ENCODE results near the gene TMEM44. TPM values are rescaled to one million over a fixed set of nuclear protein-coding genes. Genes with fewer than 3 reads are reported as not detected.
A peak's percentile ranks its signal among the peaks of the same experiment; 100 is the strongest.

Gene TMEM44
- total RNA-seq, 1 experiment from 2014 or later, result 70.1 TPM

DNA sequence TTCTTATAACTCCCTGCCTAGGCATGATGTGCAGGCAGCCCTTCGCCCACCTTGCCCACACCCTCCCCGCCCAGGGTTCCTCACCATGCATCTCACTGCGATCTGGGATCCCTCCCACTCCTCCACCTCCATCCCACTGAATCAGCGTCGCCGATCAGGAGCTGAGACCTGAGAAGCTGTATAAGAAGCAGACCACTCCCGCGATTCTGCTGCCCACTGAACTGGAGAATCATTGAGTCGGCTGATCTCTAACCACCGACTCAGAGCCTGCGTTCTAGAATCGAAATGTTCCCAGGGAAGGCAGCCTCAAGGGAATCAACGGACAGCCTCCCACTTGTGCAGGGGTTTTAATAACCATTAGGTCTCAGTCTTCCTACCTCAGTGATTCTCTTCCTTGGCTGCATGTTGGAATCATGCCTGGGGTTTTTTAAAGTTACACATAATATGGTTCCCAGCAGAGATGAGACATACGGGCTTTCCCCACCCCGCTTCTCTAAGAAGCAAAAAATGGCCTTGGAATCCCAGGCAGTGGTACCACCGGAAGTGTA, 60.2 kb downstream of the TMEM44 start:
- CTCF ChIA-PET, result interaction anchor here (1.0 to 1.7 kb wide), 2 partner anchors 9 to 101 kb away, joined by 3 to 10 read pairs; no protein-coding TSS in a partner anchor
- ATAC-seq, result no peak
- POLR2A ChIA-PET, result no interaction called here
- Histone ChIP-seq H3K4me3 (ENCODE audit: low read depth in 2 of 2, low read length in 2 of 2) (no peak overlapping the region), H3K36me3 (ENCODE audit: control insufficient read depth, insufficient read depth, low read length) (no peaks in the 10 kb centered on the region), H3K27me3 (ENCODE audit: control insufficient read depth, insufficient read depth, low read length) (no peaks in the 10 kb centered on the region), H3K9me3 (ENCODE audit: control insufficient read depth, insufficient read depth, low read depth, low read length) (no peaks in the 10 kb centered on the region), H3K4me1 (ENCODE audit: control insufficient read depth, insufficient read depth, low read length) (peaks cover 29% of the 10 kb centered on the region), H3K27ac (ENCODE audit: low read length) (peak overlapping the region; percentile 52)
- in situ Hi-C loops (cut with HindIII; ENCODE audit: low pct_unique_long_range_greater_than_20kb, low sequenced_read_pairs) (no loop called here), intact Hi-C loops (cut with micrococcal nuclease; ENCODE audit: unreplicated experiment) (no loop called here)
- no TSS peak for BruUV-seq (replicated peaks)
- no peak for TF ChIP-seq SIN3A (IDR thresholded peaks at IDR 0.05; ENCODE audit: borderline replicate concordance, insufficient read depth, low read depth, low read length)
- no peak for TF ChIP-seq TCF7L2 (IDR thresholded peaks at IDR 0.05; ENCODE audit: low read depth, low read length)
- TF ChIP-seq REST (IDR thresholded peaks at IDR 0.05; ENCODE audit: insufficient read depth in 1 of 2, low read depth in 2 of 2, low read length in 1 of 2), result no peak
- no peak for TF ChIP-seq POLR2AphosphoS5 (IDR thresholded peaks at IDR 0.05; ENCODE audit: low read depth, low read length)
- TF ChIP-seq CTCF (IDR thresholded peaks at IDR 0.05), result no peak
- DNase-seq (ENCODE audit: low read depth, low spot score), result no peak

DNA sequence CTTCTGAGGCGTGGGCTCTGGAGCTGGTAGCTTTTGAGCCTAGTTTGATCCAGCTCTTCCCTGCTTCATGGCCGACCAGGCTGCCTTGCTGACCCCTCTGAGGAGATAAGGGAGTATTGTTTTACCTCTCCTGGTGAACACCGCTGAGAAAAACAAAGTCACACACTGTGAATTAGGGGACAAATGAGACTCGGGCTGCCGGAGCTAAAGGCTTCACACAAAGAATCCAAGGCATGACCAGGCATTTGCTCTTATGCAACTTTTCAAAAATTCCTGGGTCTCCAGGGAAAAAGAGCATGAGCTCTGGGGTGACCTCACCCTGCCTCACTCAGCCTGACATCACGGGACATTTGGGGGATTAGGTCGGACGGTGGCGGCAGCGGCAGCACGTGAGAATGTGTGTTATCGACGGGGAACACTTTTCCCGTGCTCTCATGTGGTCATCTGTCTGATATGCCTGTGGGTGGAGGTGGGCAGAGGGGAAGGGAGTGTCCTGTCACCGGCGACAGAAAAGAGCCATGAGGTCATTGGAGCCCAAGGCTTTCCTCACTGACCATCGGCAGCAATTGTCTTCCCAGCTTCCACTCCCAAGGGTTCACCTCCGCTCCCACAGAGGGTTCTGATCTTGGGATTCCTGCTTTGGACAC, 61.0 kb downstream of the TMEM44 start:
- no peaks in the 10 kb centered on the region for H3K36me3 ChIP-seq (ENCODE audit: control insufficient read depth, insufficient read depth, low read length)
- intact Hi-C loops (cut with micrococcal nuclease; ENCODE audit: unreplicated experiment), result no loop called here
- ChIA-PET POLR2A (no interaction called here), CTCF (interaction anchor here (0.9 kb wide), 1 partner anchor 9 kb away, joined by 5 read pairs; no protein-coding TSS in a partner anchor)
- BruUV-seq (replicated peaks), result no TSS peak
- in situ Hi-C loops (cut with HindIII; ENCODE audit: low pct_unique_long_range_greater_than_20kb, low sequenced_read_pairs), result no loop called here
- H3K9me3 ChIP-seq (ENCODE audit: control insufficient read depth, insufficient read depth, low read depth, low read length), result no peaks in the 10 kb centered on the region
- peaks cover 26% of the 10 kb centered on the region for H3K4me1 ChIP-seq (ENCODE audit: control insufficient read depth, insufficient read depth, low read length)
- H3K27ac ChIP-seq (ENCODE audit: low read length), result peak overlapping the region; percentile 52; the same call in 1 of the 2 replicates
- ATAC-seq (peak; percentile 8; the same call in 1 of the 2 replicates), DNase-seq (ENCODE audit: low read depth, low spot score) (no peak)
- 0 out of 4 replicates have a peak overlapping the region, but pooled peaks of 1 of the 2 experiments have one; percentile 0 for H3K4me3 ChIP-seq (ENCODE audit: low read depth in 2 of 2, low read length in 2 of 2)
- TF ChIP-seq POLR2AphosphoS5 (IDR thresholded peaks at IDR 0.05; ENCODE audit: low read depth, low read length), result no peak
- no peak for TF ChIP-seq CTCF (IDR thresholded peaks at IDR 0.05)
- no peak for TF ChIP-seq REST (IDR thresholded peaks at IDR 0.05; ENCODE audit: insufficient read depth in 1 of 2, low read depth in 2 of 2, low read length in 1 of 2)
- no peak for TF ChIP-seq TCF7L2 (IDR thresholded peaks at IDR 0.05; ENCODE audit: low read depth, low read length)
- no peak for TF ChIP-seq SIN3A (IDR thresholded peaks at IDR 0.05; ENCODE audit: borderline replicate concordance, insufficient read depth, low read depth, low read length)
- H3K27me3 ChIP-seq (ENCODE audit: control insufficient read depth, insufficient read depth, low read length), result no peaks in the 10 kb centered on the region
